K562 (cell line): ENCODE measurements around the gene CDC5L. TPM values are rescaled to one million over a fixed set of nuclear protein-coding genes. Genes with fewer than 3 reads are reported as not detected.

Experiments used
- ARID1B ChIP-seq: fragments of 450-650 bp; IDR thresholded peaks from 2 replicates; pipeline ENCODE4 v1.6.1; 2016; ENCODE audit warnings: antibody characterized with exemption, mild to moderate bottlenecking, inconsistent platforms
- BACH1 ChIP-seq: fragments of 200-800 bp; sonication (Bioruptor generic); IDR thresholded peaks from 2 replicates; pipeline ENCODE4 v1.6.1; 2016; ENCODE audit warnings: missing genetic modification characterization, missing compliant biosample characterization
- BHLHE40 ChIP-seq: IDR thresholded peaks from 2 replicates; pipeline ENCODE4 v1.6.1; 2011; ENCODE audit warnings: low read length, improper control_type of control experiment
- CTBP1 ChIP-seq: fragments of 450-650 bp; IDR thresholded peaks from 2 replicates; pipeline ENCODE4 v1.6.1; 2016; ENCODE audit warnings: borderline replicate concordance
- CUX1 ChIP-seq: fragments of 200-800 bp; sonication (Bioruptor generic); IDR thresholded peaks from 2 replicates; pipeline ENCODE4 v1.6.1; 2016; ENCODE audit warnings: missing genetic modification characterization, missing compliant biosample characterization
- DNMT1 ChIP-seq: fragments of 450-650 bp; IDR thresholded peaks from 2 replicates; pipeline ENCODE4 v1.6.1; 2016; ENCODE audit warnings: antibody characterized with exemption, mild to moderate bottlenecking
- ELF4 ChIP-seq: fragments of 450-650 bp; formaldehyde crosslinking; IDR thresholded peaks from 2 replicates; pipeline ENCODE4 v1.4.0; 2022; ENCODE audit warnings: missing genetic modification characterization
- HDAC1 ChIP-seq, 2 experiments: fragments of 450-650 bp; IDR thresholded peaks; 2 replicates each; pipeline ENCODE4 v1.6.1; 2016 to 2017; ENCODE audit warnings: inconsistent platforms in 1 of 2, mild to moderate bottlenecking in 1 of 2, moderate library complexity in 1 of 2
- MTA2 ChIP-seq: fragments of 450-650 bp; IDR thresholded peaks from 2 replicates; pipeline ENCODE4 v1.6.1; 2016; ENCODE audit warnings: low read depth
- NCOR1 ChIP-seq: fragments of 450-650 bp; IDR thresholded peaks from 2 replicates; pipeline ENCODE4 v1.6.1; 2016; ENCODE audit warnings: mild to moderate bottlenecking, moderate library complexity
- NFATC3 ChIP-seq: fragments of 450-650 bp; IDR thresholded peaks from 2 replicates; pipeline ENCODE4 v1.6.1; 2017; ENCODE audit warnings: mild to moderate bottlenecking
- PHB2 ChIP-seq: fragments of 450-650 bp; IDR thresholded peaks from 2 replicates; pipeline ENCODE4 v1.6.1; 2017; ENCODE audit warnings: low read depth
- POLR2A ChIP-seq: fragments of 450-650 bp; conservative IDR thresholded peaks from 2 replicates; pipeline ENCODE4 v1.6.1; 2016
- POLR2G ChIP-seq: fragments of 200-400 bp; formaldehyde crosslinking; IDR thresholded peaks from 2 replicates; pipeline ENCODE4 v1.6.1; 2017; ENCODE audit warnings: low read depth, mild to moderate bottlenecking, antibody characterized with exemption, low read length, moderate library complexity
- POLR3A ChIP-seq: IDR thresholded peaks from 2 replicates; pipeline ENCODE4 v1.6.1; 2011; ENCODE audit warnings: borderline replicate concordance, mild to moderate bottlenecking, moderate library complexity; ENCODE audit not compliant: insufficient read length, insufficient read depth; ENCODE audit errors: extremely low read depth
- RCOR1 ChIP-seq, 2 experiments: IDR thresholded peaks; 2 replicates each; pipeline ENCODE4 v1.6.1; 2012; ENCODE audit warnings: low read depth in 2 of 2, low read length in 2 of 2, borderline replicate concordance in 1 of 2, improper control_type of control experiment in 1 of 2
- RUNX1 ChIP-seq: sonication (generic); IDR thresholded peaks from 2 replicates; pipeline ENCODE4 v1.6.1; 2016; ENCODE audit warnings: antibody characterized with exemption, low read depth
- SMARCC2 ChIP-seq: fragments of 450-650 bp; IDR thresholded peaks from 2 replicates; pipeline ENCODE4 v1.6.1; 2017; ENCODE audit warnings: antibody characterized with exemption, moderate library complexity, mild to moderate bottlenecking, low read depth
- SNIP1 ChIP-seq: fragments of 450-650 bp; IDR thresholded peaks from 2 replicates; pipeline ENCODE4 v1.7.1; 2017; ENCODE audit warnings: low read depth, mild to moderate bottlenecking
- STAT5A ChIP-seq: IDR thresholded peaks from 2 replicates; pipeline ENCODE4 v1.6.1; 2012; ENCODE audit warnings: low read length, inconsistent platforms, borderline replicate concordance
- TEAD1 ChIP-seq, 2 experiments: fragments of 450-650 bp in 1 of 2; sonication (generic) in 1 of 2; formaldehyde crosslinking; IDR thresholded peaks; 2 replicates each; pipeline versions ENCODE4 v1.4.0 to v1.8.0; 2020 to 2022; ENCODE audit warnings: mild to moderate bottlenecking in 2 of 2, missing genetic modification reagents in 1 of 2
- XRCC3 ChIP-seq: fragments of 450-650 bp; IDR thresholded peaks from 2 replicates; pipeline ENCODE4 v1.6.1; 2017; ENCODE audit warnings: mild to moderate bottlenecking, moderate library complexity
- ZNF165 ChIP-seq: fragments of 250-450 bp; sonication (Bioruptor Pico); IDR thresholded peaks from 2 replicates; pipeline ENCODE4 v1.4.0; 2020; ENCODE audit warnings: borderline replicate concordance
- polyA plus RNA-seq, 8 experiments: library from polyadenylated mRNA; depleted of rRNA in 4 of 8; stranded (reverse) in 5 of 8; unstranded in 3 of 8; fragments of >200 nt; fragmentation: Nextera tagmentation in 2 of 8; fragmentation: Illumina TruSeq in 1 of 8; extraction: Ambion mirVana in 2 of 8; extraction: Trizol in 1 of 8; gene quantifications; 2 replicates each; pipeline versions ENCODE4 v1.2.1 to v1.2.3, GENCODE V29; 2011 to 2014; ENCODE audit warnings: inconsistent platforms in 1 of 8, missing spikeins in 1 of 8
- total RNA-seq, 7 experiments: library from RNA; depleted of rRNA in 6 of 7; stranded (reverse); fragments of >200 nt in 6 of 7; fragmentation: Illumina TruSeq in 2 of 7; extraction: Trizol in 2 of 7; gene quantifications; 2 replicates each; pipeline versions ENCODE4 v1.2.1 to v1.2.3, GENCODE V29; 2011 to 2021; ENCODE audit warnings: low replicate concordance in 1 of 7

The CDC5L gene
- total and polyA plus RNA-seq, 9 of the 15 experiments (the other 6 are each of a cell fraction or from before 2014, with no cell fraction given) = 22.3 to 44.2 (median 30.8) TPM

- TF ChIP-seq CUX1 (CRISPR knock-in tag) (no peak), BHLHE40 (peak; percentile 64; the same call in 1 of the 2 replicates), ARID1B (peak; percentile 76), NCOR1 (no peak), XRCC3 (no peak), MTA2 (no peak), ZNF165 (CRISPR knock-in tag) (no peak), STAT5A (0 out of 2 replicates have a peak, but pooled peaks have one; percentile 12), POLR2G (no peak), RCOR1 (IDR thresholded peaks at IDR 0.05; ENCODE audit: borderline replicate concordance in 1 of 2, low read depth in 2 of 2, low read length in 2 of 2) (peak in 1 of 2 experiments; percentile 74; a peak in 2 of 4 replicates), HDAC1 (IDR thresholded peaks at IDR 0.05) (no peak), CTBP1 (no peak), BACH1 (0 out of 2 replicates have a peak, but pooled peaks have one; percentile 18), POLR2A (no peak), POLR3A (no peak), DNMT1 (peak; percentile 76; the same call in 1 of the 2 replicates), ELF4 (CRISPR knock-in tag) (no peak), RUNX1 (no peak), SMARCC2 (peak; percentile 66; the same call in 1 of the 2 replicates), TEAD1 (CRISPR knock-in tag; IDR thresholded peaks at IDR 0.05) (no peak), SNIP1 (0 out of 2 replicates have a peak, but pooled peaks have one; percentile 2), NFATC3 (0 out of 2 replicates have a peak, but pooled peaks have one; percentile 46), PHB2 (no peak)
Observed at GRCh38 chr6:44456070-44456965, 68.8 kb downstream of the CDC5L start (continued).
